Endothelial cell of umbilical vein (primary cell): Measurements from ENCODE around the gene CRYZL1.

Source experiments
- EZH2 ChIP-seq: IDR thresholded peaks from 2 replicates; pipeline ENCODE4 v1.6.1; 2012; ENCODE audit warnings: borderline replicate concordance, low read depth, mild to moderate bottlenecking, moderate library complexity, low read length, inconsistent platforms; ENCODE audit not compliant: severe bottlenecking
- FOS ChIP-seq: IDR thresholded peaks from 2 replicates; pipeline ENCODE4 v1.6.1; 2011; ENCODE audit warnings: mild to moderate bottlenecking, low read length, moderate library complexity, borderline replicate concordance; ENCODE audit not compliant: insufficient read depth
- GATA2 ChIP-seq: IDR thresholded peaks from 2 replicates; pipeline ENCODE4 v1.7.0; 2011; ENCODE audit warnings: low read depth, mild to moderate bottlenecking, moderate library complexity, mixed read lengths, low read length; ENCODE audit not compliant: insufficient read length, insufficient read depth
- JUN ChIP-seq: IDR thresholded peaks from 2 replicates; pipeline ENCODE4 v1.6.1; 2011; ENCODE audit warnings: borderline replicate concordance, low read depth; ENCODE audit not compliant: insufficient read length, insufficient read depth
- MYC ChIP-seq: IDR thresholded peaks from one replicate; pipeline ENCODE4 v1.6.1; 2011; ENCODE audit warnings: mild to moderate bottlenecking, low read depth, low read length
- POLR2A ChIP-seq: IDR thresholded peaks from 2 replicates; pipeline ENCODE4 v1.6.1; 2012; ENCODE audit warnings: low read depth, mild to moderate bottlenecking, control low read depth, low read length
- POLR2AphosphoS5 ChIP-seq: IDR thresholded peaks from 2 replicates; pipeline ENCODE4 v1.6.1; 2012; ENCODE audit warnings: low read depth, mild to moderate bottlenecking, control low read depth, low read length, moderate library complexity; ENCODE audit not compliant: insufficient read depth
- TF ChIP-seq, protein P1 (sequence below), 2 donors: IDR thresholded peaks; 1 replicate in 1 of 2; 2 replicates in 1 of 2; pipeline ENCODE4 v1.5.1; 2011; ENCODE audit warnings: low read length in 2 of 2, mild to moderate bottlenecking in 2 of 2, moderate library complexity in 2 of 2, control low read depth in 1 of 2, inconsistent platforms in 1 of 2, low read depth in 1 of 2; ENCODE audit not compliant: insufficient read depth in 1 of 2; ENCODE audit errors: extremely low read depth in 1 of 2
- TF ChIP-seq, protein P2 (sequence below): IDR thresholded peaks from 2 replicates; pipeline ENCODE4 v1.6.1; 2011; ENCODE audit not compliant: insufficient read depth, insufficient read length

DNA sequence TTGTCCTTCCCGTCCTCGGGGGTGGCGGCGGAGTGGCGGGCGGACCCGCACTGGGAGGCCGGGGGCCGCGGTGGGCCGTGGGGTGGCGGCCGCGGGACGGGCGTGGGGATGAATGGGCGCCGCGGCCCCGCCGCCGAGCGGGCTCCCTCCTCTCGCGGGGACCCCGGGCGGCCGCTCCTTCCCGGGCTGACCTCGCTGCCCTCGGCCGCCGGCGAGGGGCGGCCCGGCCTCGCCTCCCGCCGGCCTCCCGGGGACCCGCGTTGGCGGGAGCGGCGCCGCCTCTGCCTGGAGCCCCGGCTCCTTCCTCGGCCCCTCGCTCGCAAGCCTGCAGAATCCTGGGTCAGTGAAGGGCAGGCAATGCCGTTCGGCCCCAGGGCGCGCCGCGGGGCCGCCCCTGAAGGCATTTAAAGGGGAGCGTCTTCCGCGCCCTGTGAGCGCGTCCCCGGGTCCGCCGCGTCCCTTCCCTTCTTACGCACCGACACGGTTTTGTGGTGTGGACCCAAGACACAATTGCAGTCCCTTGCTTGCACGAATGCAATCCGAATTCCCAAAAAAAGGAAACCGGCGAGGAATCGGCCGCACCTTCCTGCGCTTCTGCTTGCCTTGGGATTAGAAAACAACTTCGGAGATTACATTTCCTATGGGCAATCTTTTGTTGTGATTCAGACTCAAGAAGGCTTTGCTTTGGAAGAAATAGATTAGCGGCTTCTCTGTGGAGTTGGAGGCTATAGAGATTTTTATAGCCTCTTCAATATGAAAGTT is 1.5 kb upstream of the CRYZL1 start:
- TF ChIP-seq, protein P1, sequence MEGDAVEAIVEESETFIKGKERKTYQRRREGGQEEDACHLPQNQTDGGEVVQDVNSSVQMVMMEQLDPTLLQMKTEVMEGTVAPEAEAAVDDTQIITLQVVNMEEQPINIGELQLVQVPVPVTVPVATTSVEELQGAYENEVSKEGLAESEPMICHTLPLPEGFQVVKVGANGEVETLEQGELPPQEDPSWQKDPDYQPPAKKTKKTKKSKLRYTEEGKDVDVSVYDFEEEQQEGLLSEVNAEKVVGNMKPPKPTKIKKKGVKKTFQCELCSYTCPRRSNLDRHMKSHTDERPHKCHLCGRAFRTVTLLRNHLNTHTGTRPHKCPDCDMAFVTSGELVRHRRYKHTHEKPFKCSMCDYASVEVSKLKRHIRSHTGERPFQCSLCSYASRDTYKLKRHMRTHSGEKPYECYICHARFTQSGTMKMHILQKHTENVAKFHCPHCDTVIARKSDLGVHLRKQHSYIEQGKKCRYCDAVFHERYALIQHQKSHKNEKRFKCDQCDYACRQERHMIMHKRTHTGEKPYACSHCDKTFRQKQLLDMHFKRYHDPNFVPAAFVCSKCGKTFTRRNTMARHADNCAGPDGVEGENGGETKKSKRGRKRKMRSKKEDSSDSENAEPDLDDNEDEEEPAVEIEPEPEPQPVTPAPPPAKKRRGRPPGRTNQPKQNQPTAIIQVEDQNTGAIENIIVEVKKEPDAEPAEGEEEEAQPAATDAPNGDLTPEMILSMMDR (IDR thresholded peaks at IDR 0.05; ENCODE audit: extremely low read depth in 1 of 2, insufficient read depth in 1 of 2, low read depth in 1 of 2, low read length in 2 of 2), result no peak
- TF ChIP-seq EZH2 (no peak), POLR2A (no peak), POLR2AphosphoS5 (no peak), MYC (no peak), FOS (no peak), JUN (no peak), GATA2 (no peak)
- TF ChIP-seq, protein P2, sequence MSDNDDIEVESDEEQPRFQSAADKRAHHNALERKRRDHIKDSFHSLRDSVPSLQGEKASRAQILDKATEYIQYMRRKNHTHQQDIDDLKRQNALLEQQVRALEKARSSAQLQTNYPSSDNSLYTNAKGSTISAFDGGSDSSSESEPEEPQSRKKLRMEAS, result no peak
